ENCODE data around the gene PLA2G2F.

Gene PLA2G2F

DNA sequence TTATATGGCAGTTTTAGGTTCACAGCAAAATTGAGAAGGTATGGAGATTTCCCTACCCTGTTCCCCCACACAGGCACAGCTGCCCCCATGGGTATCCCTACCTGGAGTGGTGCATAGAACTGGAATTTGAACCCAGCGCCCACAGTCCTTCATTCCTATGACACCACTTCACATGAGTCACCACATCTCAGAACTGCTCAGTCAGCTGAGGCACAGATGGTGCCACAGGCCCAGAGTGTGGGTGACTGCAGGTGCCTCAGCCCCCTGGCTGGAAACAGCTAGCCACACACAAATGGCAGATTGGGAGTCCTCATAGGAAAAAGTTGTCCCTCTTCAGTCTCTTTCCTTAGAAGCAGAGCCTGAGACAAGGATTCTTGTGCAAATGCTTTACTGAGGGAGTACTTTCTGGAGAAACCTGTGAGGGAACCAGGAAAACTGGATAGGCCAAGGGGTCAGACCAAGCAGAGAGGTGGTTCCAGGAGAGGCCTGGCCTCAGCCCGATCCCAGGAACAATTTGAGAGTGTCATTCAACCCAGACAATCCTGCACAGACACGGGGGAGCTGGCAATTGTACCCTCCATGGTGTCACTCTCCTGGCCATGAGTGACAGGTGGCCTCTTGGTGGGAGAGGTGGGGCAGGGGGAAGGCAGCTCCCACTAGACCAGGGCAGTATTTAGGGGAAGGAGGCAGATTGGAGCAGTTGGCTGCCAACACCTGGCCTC, 26.7 kb upstream of the PLA2G2F start:
- no peak overlapping the region for H3K4me3 ChIP-seq (ENCODE audit: low read depth, low read length)
- TF ChIP-seq, protein P1, sequence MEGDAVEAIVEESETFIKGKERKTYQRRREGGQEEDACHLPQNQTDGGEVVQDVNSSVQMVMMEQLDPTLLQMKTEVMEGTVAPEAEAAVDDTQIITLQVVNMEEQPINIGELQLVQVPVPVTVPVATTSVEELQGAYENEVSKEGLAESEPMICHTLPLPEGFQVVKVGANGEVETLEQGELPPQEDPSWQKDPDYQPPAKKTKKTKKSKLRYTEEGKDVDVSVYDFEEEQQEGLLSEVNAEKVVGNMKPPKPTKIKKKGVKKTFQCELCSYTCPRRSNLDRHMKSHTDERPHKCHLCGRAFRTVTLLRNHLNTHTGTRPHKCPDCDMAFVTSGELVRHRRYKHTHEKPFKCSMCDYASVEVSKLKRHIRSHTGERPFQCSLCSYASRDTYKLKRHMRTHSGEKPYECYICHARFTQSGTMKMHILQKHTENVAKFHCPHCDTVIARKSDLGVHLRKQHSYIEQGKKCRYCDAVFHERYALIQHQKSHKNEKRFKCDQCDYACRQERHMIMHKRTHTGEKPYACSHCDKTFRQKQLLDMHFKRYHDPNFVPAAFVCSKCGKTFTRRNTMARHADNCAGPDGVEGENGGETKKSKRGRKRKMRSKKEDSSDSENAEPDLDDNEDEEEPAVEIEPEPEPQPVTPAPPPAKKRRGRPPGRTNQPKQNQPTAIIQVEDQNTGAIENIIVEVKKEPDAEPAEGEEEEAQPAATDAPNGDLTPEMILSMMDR (IDR thresholded peaks at IDR 0.05; ENCODE audit: borderline replicate concordance, insufficient read depth, low read depth, low read length) = no peak

DNA sequence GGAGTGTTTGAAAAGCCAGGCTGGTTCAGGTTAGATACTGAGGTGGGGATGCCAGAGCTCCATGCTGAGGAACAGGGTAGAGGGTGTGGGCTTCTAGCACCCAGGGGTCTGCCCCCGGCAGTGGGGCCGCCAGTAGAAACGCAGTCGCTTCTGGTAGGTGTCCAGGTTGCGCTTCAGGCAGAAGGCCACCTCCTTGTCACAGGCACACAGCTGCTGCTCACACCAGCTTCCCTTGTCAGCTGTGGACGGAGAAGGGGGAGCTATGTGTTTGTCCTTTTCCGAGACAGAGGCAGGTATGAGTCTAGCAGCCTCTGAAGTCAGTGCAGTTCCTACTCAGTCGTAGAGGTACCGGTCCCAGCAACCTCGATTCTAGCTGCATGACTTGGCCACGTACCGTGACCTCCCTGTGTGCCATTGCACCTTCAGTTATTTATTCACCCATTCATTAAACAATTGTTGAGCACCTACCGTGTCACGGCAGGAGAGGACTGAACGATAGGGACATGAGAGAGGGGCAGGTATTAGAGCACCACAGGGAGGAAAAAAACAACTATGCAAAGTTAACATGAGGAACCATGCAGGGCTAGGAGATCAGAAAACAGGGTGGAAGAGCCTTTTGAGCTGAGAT, 25.0 kb upstream of the PLA2G2F start:
- TF ChIP-seq, protein P1 (IDR thresholded peaks at IDR 0.05; ENCODE audit: borderline replicate concordance, insufficient read depth, low read depth, low read length) = no peak
- H3K4me3 ChIP-seq (ENCODE audit: low read depth, low read length) = no peak overlapping the region

GRCh38 chr1:20115479-20115878, 23.6 kb upstream of the PLA2G2F start:
- TF ChIP-seq, protein P1 (IDR thresholded peaks at IDR 0.05; ENCODE audit: borderline replicate concordance, insufficient read depth, low read depth, low read length) = no peak
- no peak overlapping the region for H3K4me3 ChIP-seq (ENCODE audit: low read depth, low read length)

GRCh38 chr1:20115916-20116315, 23.2 kb upstream of the PLA2G2F start:
- no peak overlapping the region for H3K4me3 ChIP-seq (ENCODE audit: low read depth, low read length)
- TF ChIP-seq, protein P1 (IDR thresholded peaks at IDR 0.05; ENCODE audit: borderline replicate concordance, insufficient read depth, low read depth, low read length) = no peak

DNA sequence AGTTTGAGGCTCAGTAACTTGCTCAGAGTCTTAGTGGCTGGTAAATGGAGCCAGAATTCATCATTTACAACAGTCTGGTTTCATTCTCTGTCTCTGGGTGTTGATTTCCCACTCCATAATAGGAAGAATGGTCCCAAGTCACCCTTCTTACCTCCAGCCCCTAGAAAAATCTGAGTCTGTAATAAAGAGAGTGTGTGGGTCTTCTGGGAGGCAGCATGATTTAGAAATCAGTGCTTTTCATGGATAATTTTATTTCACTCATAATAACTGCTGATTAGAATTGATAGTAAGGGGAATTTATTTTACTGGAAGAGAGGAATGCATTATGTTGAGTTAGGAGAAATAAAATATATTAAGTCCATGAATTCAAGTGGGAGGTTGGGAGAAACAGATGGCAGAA, 21.9 kb upstream of the PLA2G2F start:
- no peak overlapping the region for H3K4me3 ChIP-seq (ENCODE audit: low read depth, low read length)
- TF ChIP-seq, protein P1 (IDR thresholded peaks at IDR 0.05; ENCODE audit: borderline replicate concordance, insufficient read depth, low read depth, low read length) = no peak

- H3K4me3 ChIP-seq (ENCODE audit: low read depth, low read length) = no peak within 1 kb of the TSS
Observed at GRCh38 chr1:20119347-20119746, 19.8 kb upstream of the PLA2G2F start, which contains the start of gene PLA2G2D. Gene PLA2G2D, minus strand, starts transcription at chr1:20119536. Its CDS starts 38 bp downstream, at chr1:20119498.

More at GRCh38 chr1:20119347-20119746, 19.8 kb upstream of the PLA2G2F start, which contains the start of gene PLA2G2D:
- TF ChIP-seq, protein P1 (IDR thresholded peaks at IDR 0.05; ENCODE audit: borderline replicate concordance, insufficient read depth, low read depth, low read length) = no peak
